Measurements from ENCODE around the gene SRP19. TPM values are rescaled to one million over a fixed set of nuclear protein-coding genes. Genes with fewer than 3 reads are reported as not detected.
"Not testable (repeated sequence)": the region's sequence is repeated elsewhere in the genome, so short reads cannot be mapped to it uniquely, and the experiment has no call there.

Gene SRP19
- 10 to 100 TPM; 28.5 to 39.6 TPM for total RNA-seq
- long read RNA-seq, transcript SRP19-206 (5 exons, 2,841 nt): major isoform, 9 of 25 reads
- long read RNA-seq, transcript SRP19-205 (2 exons, 473 nt): minor isoform, 7 of 25 reads
- long read RNA-seq, partial matches to known transcripts: 2 of 25 reads
- long read RNA-seq, other reads (novel, unspliced or antisense): 5 of 25 reads

DNA sequence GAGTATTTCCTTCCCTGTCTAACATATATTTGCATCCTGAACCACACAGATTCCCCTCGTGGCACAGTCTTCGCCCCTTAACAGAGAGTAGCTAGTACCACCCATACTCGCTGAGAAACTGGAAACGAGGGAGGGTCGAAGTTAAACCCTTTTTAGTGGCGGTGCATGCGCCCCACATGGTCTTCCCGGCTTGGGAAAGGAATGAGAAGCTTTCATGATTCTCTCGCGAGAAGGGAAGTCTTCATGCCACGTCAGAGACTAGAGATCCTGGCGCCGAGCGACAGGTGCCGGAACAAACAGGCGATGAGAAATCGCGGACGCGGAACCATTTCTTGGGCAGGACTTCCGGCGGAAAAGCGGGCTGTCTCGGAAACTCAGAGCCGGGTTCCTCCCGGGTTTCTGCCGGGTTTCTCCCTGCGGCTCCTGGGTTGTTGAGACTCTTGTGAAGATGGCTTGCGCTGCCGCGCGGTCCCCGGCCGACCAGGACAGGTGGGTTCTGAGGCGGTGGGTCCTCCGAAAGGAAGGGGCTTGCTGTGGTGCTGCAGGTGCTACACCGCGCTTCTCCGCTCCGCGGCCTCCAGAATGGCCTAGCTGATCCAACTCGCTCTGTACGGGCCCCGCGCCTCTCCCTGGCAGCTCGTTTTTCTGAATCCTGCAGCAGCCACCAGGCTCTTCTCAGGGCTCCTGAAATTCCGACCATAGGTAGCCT, at the start of gene SRP19:
SRP19 (plus strand) TSS at position 359 of the 709 bp plus-strand sequence; CDS start at position 449, 90 bp downstream.
- intact Hi-C loops (cut with DNase I): loop anchor here in 1 of 2 donors (10.0 kb wide), 1 partner anchor 64 kb away; the partner anchor contains the start of gene REEP5
- peak; percentile 97 to 98 for ATAC-seq

DNA sequence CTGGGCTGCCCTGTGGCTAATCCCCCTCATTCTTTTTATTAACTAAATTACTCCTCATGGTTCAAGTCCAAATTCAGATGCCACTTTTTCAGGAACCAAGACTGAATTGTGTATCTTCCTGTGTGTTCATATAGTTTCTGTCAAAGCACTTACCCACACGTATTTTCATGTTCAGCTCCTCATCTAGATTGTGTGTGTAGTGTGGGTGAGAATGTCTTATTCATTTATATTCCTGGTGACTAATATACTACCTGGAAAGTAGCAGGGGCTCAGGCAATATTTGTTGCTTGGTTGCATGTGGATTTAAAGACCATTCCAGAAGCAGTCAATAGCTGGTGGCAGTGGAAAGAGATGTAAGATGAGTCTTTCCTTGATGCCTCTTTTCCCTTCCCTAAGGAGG, 48.5 kb upstream of the SRP19 start:
- ATAC-seq: no peak
- no peak for DNase-seq

More for the DNA sequence above, at the start of gene SRP19:
- DNase-seq: peak; percentile 96

DNA sequence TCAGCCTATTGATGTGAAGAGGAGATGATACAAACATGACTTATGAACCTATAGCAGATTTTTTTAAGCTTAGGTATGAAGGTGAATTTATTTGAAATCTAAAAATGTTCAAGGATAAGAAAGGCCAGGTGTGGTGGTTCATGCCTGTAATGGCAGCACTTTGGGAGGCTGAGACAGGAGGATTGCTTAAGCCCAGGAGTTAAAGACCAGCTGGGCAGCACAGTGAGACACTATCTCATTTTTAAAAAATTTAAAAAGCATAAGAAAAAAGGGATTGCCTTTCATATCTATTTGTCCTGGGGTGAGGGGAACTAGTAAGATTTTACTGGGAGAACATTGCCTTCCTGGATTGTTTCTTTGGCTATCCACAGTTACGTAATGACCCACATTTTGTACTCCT, 40.8 kb upstream of the SRP19 start:
- no peak for DNase-seq
- ATAC-seq: no peak
- intact Hi-C loops (cut with DNase I): no loop called here

More for the DNA sequence above, 48.5 kb upstream of the SRP19 start:
- intact Hi-C loops (cut with DNase I): no loop called here

DNA sequence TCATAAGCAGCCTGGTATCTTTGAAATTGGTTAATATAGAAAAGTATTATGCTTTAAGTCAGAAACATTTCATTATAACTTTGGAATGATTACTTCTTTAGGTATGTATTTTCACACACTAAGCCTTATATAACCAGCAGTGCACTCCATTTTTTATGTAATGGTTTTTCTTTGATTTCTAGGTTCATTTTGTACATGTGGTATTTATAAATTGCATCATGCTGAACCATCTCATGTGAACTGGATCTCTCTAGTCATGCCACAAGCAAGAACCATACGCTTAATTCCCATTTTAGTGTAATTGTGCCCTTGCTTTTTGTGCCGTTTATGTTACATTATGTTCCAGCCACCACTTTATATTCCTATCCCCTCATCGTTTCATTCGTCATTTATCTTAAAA, 38.6 kb upstream of the SRP19 start:
- no peak for DNase-seq
- intact Hi-C loops (cut with DNase I): no loop called here
- ATAC-seq: no peak

DNA sequence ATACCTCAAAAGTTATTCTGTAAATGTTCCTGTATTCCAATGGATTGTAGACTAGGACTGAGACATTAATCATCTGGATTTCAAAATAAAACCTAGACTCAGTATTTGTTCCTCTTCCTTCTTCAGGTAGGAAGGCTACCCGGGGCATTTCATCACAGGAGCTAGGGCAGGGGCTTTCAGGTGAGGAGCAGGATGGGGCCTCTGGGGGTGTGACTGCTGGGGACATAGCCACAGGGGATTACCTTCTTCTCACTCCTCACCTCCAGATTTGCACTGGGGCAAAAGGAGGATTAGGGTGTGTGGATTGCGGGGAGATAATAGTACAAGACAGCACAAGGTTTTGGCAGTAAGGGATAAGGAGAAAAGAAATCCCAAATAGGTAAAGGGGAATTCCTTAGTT, 37.9 kb upstream of the SRP19 start:
- intact Hi-C loops (cut with DNase I): no loop called here
- no peak for ATAC-seq
- no peak for DNase-seq

DNA sequence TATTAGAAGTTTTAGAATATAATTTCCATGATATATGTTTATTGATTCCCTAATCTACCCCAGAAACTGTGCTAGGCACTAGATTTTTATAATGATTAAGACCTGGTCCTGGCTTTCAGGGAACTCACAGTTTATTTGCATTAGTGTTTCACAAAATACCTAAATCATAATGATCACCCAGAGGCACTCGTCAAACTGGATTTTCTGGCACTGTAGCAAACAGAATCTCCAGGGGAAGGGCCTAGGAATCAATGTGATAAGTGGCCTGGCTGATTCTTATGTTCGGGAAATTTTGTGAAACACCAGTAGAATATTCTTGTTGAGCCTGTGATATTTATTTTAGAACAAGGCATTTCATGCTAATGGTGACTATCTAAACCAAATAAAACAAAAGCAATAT, 37.4 kb upstream of the SRP19 start:
- DNase-seq (no peak), ATAC-seq (no peak)
- intact Hi-C loops (cut with DNase I): no loop called here

DNA sequence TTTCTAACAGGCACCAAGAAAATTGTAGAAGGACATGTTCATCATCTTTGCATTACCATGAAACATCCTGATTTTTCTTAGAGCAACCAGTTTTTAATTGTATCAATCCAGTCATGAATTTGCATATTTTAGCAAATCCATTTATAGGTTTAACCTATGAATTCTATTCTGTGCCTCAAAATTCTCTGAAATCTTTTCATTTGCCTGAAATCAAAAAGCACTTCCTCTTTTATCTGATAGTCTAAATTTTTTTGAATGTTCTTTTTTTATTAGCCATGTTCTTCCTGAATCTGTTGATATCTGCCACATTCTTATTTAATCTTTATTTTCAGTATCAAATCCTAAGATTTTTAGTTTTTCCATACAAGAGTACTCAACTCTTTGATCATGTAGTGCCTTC, 36.9 kb upstream of the SRP19 start:
- intact Hi-C loops (cut with DNase I): no loop called here
- no peak for ATAC-seq
- no peak for DNase-seq

DNA sequence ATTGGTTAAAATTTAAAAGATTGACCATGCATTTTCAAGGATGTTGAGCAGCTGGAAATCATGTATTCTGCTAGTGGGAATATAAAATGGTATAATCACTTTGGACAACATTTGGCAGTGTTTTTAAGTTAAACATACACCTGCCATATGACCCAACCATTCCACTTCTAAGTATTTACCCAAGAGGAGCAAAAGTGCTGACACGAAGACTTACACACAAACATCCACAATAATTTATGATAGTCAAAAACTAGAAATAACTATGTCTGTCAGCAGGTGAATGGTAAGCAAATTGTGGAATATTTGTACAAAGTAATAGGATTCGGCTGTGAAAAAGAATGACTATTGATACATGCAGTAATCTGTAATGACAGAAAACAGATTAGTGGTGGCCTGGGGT, 30.7 kb upstream of the SRP19 start:
- DNase-seq (no peak), ATAC-seq (no peak)
- intact Hi-C loops (cut with DNase I): no loop called here

DNA sequence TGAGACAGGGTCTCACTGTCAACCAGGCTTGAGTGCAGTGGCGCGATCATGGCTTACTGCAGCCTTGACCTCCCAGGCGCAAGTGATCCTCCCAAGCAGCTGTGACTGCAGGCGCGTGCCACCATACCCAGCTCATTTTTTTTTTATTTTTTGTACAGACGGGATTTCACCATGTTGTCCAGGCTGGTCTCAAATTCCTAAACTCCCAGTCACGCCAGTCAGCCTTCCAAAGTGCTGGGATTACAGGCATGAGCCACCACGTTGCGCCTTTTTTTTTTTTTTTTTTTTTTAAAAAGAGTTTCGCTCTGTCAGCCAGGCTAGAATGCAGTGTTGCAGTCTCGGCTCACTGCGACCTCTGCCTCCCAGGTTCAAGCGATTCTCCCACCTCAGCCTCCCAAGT, 27.1 kb upstream of the SRP19 start:
- intact Hi-C loops (cut with DNase I): no loop called here
- DNase-seq (no peak), ATAC-seq (no peak)

DNA sequence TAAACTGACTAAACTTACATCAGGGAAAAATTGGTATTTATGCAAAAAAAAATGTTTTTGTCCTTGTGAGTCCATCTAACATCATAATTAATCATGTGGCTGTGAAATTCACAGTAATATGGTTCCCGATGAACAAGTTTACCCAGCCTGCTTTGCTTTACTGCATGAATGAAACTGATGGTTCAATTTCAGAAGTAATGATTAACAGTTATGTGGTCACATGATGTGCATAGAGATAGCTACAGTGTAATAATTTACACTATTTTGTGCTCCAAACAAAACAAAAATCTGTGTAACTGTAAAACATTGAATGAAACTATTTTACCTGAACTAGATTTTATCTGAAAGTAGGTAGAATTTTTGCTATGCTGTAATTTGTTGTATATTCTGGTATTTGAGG, 16.6 kb upstream of the SRP19 start:
- intact Hi-C loops (cut with DNase I): no loop called here
- ATAC-seq: no peak

DNA sequence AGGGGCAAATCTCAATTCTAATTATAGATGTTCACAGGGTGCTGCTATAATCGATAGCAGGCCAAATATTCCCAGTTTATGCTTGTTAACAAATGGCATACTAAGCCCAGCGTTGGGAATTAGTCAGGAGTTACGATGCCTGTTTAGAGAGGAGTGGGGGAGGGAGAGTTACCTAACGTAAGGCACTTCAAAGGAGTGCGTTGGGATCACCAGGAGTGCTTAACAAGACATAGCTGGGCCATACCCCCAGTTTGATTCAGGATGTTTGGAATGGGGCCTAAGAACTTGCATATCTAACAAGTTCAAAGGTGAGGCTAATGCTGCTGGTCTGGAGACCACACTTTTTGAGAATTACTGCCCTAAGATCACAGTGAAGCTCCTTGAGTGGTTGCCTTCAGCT, 14.5 kb upstream of the SRP19 start:
- intact Hi-C loops (cut with DNase I): no loop called here
- no peak for ATAC-seq
- DNase-seq: no peak

More for the DNA sequence above, 16.6 kb upstream of the SRP19 start:
- DNase-seq: no peak

DNA sequence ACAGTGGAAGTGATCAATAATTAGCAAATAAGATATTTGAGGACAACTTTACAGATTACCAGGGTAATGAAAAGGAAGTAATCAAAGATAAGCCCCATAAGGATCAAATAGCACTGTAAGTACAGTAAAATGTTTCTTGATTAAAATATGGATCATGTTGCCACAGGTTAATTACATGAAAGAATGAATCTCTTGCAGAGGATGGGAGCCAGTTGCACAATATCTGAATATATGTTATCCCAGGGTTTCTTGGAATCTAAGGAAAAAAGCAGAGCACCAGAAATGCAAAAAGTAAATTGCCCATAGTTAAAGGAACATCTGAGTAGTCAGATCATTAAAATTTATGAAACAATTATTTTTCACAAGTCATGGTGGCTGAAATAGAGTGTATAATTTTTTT, 13.8 kb upstream of the SRP19 start:
- DNase-seq (no peak), ATAC-seq (no peak)
- intact Hi-C loops (cut with DNase I): no loop called here

DNA sequence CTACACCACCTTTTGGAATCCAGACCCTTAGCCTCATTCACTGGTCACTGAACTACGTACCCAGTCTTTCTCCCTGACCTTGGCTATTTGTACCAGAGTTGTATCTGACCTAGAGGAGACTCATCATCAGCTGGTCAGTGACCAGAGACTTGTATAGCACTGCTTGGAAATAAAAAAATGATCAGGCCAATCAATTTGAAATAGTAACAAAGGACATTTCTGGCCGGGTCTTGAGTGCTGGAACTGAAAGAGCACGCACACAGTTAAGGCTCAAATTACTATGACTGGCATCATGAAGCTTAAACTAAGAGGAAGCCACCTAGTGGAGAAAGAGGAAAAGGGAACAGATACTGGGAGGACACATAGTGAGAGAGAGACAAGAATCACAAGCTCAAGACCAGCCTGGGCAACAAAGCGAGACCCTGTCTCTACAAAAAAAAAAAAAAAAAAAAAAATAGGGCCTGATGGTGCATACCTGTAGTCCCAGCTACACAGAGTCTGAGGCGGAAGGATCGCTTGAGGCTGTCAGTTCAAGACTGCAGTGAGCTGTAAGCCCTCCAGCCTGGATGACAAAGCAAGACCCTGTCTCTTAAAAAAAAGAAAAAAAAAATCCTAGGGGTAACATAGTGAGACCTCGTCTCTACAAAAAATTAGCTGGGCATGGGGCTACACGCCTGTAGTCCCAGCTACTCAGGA, 12.8 kb upstream of the SRP19 start:
- DNase-seq: no peak
- intact Hi-C loops (cut with DNase I): no loop called here
- ATAC-seq: peak; percentile 80 to 93

DNA sequence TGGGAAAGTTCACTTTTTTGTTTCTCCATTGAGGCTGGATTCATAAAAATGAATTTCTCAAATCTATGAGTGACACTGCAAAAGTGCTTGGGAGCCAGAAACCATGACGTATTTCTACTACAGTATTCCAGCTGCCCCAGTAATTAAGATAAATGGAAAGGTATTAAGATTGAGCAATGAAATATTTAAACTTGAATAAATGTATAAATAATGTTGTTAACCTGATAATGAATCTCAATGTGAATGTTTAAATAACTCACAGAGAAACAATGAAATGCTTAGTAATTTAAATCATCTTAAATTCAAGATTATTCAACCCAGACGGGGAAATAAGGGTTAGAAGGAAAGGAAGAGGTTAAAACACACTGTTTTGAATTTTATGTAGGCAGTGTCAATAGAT, 11.2 kb upstream of the SRP19 start:
- intact Hi-C loops (cut with DNase I): no loop called here
- DNase-seq (no peak), ATAC-seq (no peak)

DNA sequence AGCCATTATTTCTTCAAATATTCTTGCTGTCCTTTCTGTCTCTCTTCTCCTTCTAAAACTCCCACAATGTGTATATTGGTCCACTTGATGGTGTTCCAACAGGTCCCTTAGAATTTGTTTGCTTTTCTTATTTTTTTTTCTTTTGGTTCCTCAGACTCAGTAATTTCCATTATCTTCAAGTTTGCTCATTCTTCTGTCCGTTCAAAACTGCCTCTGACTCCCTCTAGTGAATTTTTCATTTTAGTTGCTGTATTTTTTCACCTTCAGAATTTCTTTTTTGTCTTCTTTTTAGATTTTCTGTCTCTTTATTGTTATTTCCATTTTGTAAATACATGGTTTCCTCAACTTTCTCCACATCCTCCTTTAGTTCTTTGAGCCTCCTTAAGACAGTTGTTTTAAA, 6.4 kb upstream of the SRP19 start:
- ATAC-seq (no peak), DNase-seq (no peak)
- intact Hi-C loops (cut with DNase I): no loop called here

DNA sequence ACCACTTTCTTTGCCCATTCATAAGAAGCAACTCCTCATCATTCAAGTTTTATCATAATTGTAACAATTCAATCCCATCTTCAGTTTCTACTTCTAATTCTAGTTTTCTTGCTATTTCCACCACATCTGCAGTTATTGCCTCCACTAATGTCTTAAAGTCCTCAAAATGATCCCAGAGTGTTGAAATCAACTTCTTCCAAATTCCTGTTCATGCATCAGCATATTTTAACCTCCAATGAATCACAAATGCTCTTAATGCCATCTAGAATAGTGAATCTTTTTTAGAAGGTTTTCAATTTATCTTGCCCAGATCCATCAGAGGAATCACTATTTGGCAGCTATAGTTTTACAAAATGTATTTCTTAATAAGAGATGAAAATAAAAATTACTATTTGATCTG, 3.2 kb upstream of the SRP19 start:
- ATAC-seq: no peak
- intact Hi-C loops (cut with DNase I): no loop called here
- DNase-seq: no peak

DNA sequence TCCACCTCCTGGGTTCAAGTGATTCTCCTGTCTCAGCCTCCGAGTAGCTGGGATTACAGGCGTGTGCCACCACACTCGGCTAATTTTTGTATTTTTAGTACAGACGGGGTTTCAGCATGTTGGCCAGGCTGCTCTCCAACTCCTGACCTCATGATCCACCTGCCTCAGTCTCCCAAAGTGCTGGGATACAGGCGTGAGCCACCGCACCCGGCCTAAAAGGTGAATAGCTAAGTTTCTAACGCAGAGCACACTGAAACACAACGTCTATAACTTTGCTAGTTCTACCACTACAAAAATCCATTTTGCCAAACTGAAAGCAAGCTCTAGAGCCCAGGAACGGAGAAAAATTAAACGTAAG, 537 bp upstream of the SRP19 start:
- ATAC-seq, DNase-seq: not testable (repeated sequence)
- intact Hi-C loops (cut with DNase I): loop anchor here in 1 of 2 donors (10.0 kb wide), 1 partner anchor 64 kb away; the partner anchor contains the start of gene REEP5

DNA sequence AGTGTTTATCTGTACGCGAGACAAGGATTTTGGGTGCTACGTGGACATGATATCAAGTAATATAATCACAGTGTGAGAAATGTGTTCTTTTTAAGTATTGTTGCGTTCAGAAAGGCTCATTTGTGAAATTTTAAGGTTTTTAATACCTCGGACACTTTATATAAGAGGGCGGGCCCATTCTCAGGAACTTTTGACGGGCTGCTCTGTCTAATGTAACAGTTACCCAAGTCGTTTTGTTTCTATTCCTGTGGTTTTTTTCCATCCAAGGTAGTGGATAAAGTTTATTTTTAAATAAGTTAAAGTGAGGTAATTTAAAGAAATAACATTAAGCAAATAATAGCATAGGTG, 525 bp downstream of the SRP19 start:
- no peak for ATAC-seq
- intact Hi-C loops (cut with DNase I): loop anchor here in 1 of 2 donors (10.0 kb wide), 1 partner anchor 63 kb away; the partner anchor contains the start of gene REEP5
- no peak for DNase-seq

DNA sequence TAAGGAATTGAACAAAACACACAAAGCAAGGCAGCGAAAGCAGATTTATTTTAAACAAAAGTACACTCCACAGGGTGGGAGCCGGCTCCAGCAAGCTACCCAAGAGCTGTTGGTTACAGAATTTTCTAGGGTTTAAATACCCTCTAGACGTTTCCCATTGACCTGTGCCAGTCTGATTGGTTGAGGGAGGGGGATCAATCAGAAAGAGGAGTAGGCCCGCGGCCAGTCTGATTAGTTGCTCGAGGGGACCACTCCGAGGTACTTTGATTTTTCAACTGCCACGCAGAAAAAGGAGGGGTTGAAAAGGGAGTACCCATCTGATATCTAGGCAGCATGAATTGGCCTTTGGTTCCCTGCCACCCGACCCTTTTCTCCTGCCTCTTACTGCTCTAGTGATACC, 998 bp downstream of the SRP19 start:
- ATAC-seq (no peak), DNase-seq (no peak)
- intact Hi-C loops (cut with DNase I): loop anchor here in 1 of 2 donors (10.0 kb wide), 1 partner anchor 63 kb away; the partner anchor contains the start of gene REEP5

DNA sequence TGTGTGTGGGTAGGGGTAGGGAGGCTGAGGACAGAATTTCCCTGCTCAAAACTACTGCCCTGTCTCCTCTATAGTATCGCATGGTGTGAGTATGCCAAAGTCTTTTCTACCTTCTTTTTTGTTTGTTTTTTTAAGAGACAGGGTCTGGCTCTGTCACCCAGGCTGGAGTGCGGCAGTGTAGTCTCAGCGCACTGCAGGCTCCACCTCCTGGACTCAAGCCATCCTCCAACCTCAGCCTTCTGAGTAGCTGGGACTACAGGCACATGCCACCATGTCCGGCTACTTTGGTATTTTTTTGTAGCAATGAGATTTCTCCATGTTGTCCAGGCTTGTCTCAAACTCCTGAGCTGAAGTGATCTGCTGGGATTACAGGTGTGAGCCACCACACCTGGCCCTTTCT, 2.5 kb downstream of the SRP19 start:
- intact Hi-C loops (cut with DNase I): loop anchor here in 1 of 2 donors (10.0 kb wide), 1 partner anchor 61 kb away; the partner anchor contains the start of gene REEP5
- ATAC-seq: no peak
- DNase-seq: peak; percentile 31

All from left cardiac atrium (tissue), 4 donors.